Stomach (tissue), 4 donors: ENCODE data around the gene PILRB.

ENCODE experiments used
- POLR2A ChIP-seq, 4 donors: fragments of 450-650 bp; IDR thresholded peaks; one replicate each; pipeline ENCODE4 v1.6.1; 2016; ENCODE audit warnings: antibody characterized with exemption in 4 of 4, control low read depth in 2 of 4, mild to moderate bottlenecking in 1 of 4, moderate library complexity in 1 of 4
- TF ChIP-seq, protein P1 (sequence below), 7 experiments: fragments of 450-650 bp in 4 of 7; fragments of 200-600 bp in 3 of 7; sonication (generic) in 3 of 7; IDR thresholded peaks; one replicate each; pipeline ENCODE4 v1.5.1; 2016 to 2019; ENCODE audit warnings: antibody characterized with exemption in 7 of 7, control low read depth in 2 of 7, mild to moderate bottlenecking in 1 of 7

DNA sequence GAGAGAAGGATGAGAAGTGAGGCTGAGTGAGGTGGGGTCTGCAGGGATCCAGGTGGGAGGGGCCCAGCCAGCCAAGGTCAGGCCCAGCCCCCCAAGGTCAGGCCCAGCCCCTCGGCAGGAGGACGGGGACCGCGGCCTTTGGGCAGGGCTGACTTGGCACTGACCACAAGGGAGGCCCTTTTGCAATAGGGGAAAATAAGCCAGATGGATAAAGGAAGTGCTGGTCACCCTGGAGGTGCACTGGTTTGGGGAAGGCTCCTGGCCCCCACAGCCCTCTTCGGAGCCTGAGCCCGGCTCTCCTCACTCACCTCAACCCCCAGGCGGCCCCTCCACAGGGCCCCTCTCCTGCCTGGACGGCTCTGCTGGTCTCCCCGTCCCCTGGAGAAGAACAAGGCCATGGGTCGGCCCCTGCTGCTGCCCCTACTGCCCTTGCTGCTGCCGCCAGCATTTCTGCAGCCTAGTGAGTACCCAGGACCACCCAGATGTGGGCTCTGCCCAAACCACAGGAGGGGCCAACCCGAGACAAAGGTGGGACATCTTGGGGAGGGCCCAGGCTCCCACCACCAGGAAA is 15.4 kb downstream of the PILRB start, which contains the start of gene PILRA:
- TF ChIP-seq, protein P1, sequence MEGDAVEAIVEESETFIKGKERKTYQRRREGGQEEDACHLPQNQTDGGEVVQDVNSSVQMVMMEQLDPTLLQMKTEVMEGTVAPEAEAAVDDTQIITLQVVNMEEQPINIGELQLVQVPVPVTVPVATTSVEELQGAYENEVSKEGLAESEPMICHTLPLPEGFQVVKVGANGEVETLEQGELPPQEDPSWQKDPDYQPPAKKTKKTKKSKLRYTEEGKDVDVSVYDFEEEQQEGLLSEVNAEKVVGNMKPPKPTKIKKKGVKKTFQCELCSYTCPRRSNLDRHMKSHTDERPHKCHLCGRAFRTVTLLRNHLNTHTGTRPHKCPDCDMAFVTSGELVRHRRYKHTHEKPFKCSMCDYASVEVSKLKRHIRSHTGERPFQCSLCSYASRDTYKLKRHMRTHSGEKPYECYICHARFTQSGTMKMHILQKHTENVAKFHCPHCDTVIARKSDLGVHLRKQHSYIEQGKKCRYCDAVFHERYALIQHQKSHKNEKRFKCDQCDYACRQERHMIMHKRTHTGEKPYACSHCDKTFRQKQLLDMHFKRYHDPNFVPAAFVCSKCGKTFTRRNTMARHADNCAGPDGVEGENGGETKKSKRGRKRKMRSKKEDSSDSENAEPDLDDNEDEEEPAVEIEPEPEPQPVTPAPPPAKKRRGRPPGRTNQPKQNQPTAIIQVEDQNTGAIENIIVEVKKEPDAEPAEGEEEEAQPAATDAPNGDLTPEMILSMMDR (IDR thresholded peaks at IDR 0.05), result no peak
- TF ChIP-seq POLR2A (IDR thresholded peaks at IDR 0.05), result no peak
